ENCODE measurements around the gene CHN2.

Gene CHN2

DNA sequence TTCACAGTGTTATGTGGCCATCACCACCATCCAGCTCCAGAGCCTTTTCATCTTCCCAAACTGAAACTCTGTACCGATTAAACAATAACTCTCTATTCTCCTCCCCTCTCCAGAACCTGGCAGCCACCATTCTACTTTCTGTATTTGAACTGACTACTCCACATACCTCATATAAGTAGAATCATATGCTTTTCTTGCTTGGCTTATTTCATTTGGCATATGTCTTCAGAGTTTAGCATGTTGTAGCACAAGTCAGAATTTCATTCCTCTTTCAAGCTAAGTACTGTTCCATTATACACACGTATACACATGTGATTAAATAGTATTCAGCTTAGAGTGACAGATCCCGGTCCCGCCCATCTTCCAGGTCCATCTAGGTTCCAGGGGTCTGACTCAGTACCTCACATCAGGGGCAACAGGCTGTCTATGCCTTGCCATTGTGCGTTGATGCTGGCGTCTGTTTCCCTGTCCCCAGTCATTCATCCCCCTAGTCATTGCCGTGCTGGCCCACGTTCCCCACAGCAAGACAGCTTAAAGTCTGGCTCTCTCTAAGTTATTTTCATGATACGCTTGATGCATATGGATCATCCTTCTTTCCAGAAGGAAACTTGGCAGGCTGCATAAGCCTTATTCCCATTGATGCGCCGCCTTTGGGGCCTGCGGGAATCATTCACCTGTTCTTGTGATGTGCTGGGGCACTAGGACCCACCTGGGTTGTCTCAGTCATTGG lies 108.3 kb downstream of the CHN2 start:
- no peak overlapping the region for H3K27ac ChIP-seq
- H2AFZ ChIP-seq (ENCODE audit: low read depth), result no peak overlapping the region
- H3K36me3 ChIP-seq (ENCODE audit: insufficient read depth), result no peaks in the 10 kb centered on the region
- no peaks in the 10 kb centered on the region for H3K27me3 ChIP-seq (ENCODE audit: insufficient read depth, low read depth)
- H3K79me2 ChIP-seq (ENCODE audit: insufficient read depth, low read depth), result no peaks in the 10 kb centered on the region
- TF ChIP-seq, protein P1, sequence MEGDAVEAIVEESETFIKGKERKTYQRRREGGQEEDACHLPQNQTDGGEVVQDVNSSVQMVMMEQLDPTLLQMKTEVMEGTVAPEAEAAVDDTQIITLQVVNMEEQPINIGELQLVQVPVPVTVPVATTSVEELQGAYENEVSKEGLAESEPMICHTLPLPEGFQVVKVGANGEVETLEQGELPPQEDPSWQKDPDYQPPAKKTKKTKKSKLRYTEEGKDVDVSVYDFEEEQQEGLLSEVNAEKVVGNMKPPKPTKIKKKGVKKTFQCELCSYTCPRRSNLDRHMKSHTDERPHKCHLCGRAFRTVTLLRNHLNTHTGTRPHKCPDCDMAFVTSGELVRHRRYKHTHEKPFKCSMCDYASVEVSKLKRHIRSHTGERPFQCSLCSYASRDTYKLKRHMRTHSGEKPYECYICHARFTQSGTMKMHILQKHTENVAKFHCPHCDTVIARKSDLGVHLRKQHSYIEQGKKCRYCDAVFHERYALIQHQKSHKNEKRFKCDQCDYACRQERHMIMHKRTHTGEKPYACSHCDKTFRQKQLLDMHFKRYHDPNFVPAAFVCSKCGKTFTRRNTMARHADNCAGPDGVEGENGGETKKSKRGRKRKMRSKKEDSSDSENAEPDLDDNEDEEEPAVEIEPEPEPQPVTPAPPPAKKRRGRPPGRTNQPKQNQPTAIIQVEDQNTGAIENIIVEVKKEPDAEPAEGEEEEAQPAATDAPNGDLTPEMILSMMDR (conservative IDR thresholded peaks at IDR 0.05; ENCODE audit: low read depth, low read length), result no peak
- no peaks in the 10 kb centered on the region for H4K20me1 ChIP-seq (ENCODE audit: insufficient read depth)
- no peaks in the 10 kb centered on the region for H3K4me1 ChIP-seq (ENCODE audit: low read depth, poor library complexity, severe bottlenecking)
- no peak overlapping the region for H3K4me2 ChIP-seq
- no peak overlapping the region for H3K9ac ChIP-seq
- no peak overlapping the region for H3K4me3 ChIP-seq (IDR thresholded peaks at IDR 0.05; ENCODE audit: insufficient read depth, low read depth, low read length)

DNA sequence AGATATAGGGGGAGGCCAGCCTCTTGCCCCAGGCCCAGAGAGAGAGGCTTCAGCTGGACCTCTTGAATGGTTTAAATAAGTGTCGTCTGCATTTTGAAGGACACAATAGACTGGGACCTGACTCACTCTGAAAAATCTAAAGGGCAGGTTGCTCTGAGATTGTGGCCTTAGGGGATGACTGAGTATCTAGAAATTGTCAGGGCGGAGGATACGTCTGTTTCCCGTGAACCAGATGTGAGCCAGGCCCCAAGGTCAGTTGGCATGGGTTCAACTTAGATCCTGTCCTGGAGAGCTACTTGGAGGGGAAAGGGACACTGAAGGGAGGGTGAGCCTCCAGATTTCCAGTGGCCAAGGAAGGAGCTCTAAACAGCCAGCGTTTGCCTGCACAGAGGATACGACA lies 110.2 kb downstream of the CHN2 start:
- TF ChIP-seq, protein P1 (conservative IDR thresholded peaks at IDR 0.05; ENCODE audit: low read depth, low read length), result no peak
- no peak overlapping the region for H3K27ac ChIP-seq
- H3K4me3 ChIP-seq (IDR thresholded peaks at IDR 0.05; ENCODE audit: insufficient read depth, low read depth, low read length), result no peak overlapping the region
- H4K20me1 ChIP-seq (ENCODE audit: insufficient read depth), result no peaks in the 10 kb centered on the region
- H3K27me3 ChIP-seq (ENCODE audit: insufficient read depth, low read depth), result no peaks in the 10 kb centered on the region
- H3K36me3 ChIP-seq (ENCODE audit: insufficient read depth), result no peaks in the 10 kb centered on the region
- no peak overlapping the region for H2AFZ ChIP-seq (ENCODE audit: low read depth)
- H3K9ac ChIP-seq, result no peak overlapping the region
- no peaks in the 10 kb centered on the region for H3K79me2 ChIP-seq (ENCODE audit: insufficient read depth, low read depth)
- H3K4me2 ChIP-seq, result no peak overlapping the region
- no peaks in the 10 kb centered on the region for H3K4me1 ChIP-seq (ENCODE audit: low read depth, poor library complexity, severe bottlenecking)

DNA sequence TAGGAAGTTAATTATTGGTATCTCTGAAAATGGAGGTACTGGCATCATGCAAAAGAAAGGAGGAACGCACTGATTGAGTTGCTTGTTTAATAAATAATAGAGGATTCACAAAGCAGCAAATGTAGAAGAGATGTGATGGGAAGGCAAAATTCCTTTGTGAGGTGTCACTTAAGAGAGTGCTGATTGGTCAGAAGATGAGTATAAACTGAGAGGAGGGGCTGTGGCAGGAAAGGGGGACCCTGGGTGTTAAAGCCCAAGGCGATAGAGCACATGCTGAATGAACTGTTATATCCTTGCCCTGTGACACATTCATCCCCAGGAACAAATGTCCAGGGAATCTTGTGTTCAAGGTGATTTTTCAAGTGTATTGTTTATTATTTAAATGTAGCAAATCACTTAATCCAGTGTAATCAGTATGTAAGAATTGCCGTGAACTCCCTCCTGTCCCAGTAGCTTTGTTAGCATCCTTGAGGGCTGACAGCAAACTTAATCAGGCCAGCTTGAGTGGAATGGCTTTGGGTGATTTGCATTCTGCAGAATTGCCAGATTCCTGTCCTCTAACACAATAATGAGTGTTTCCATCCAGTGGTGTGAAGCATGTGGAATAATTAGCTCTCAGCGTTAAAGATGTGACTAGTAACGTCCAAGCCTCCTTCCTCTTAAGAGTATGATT lies 111.9 kb downstream of the CHN2 start:
- TF ChIP-seq, protein P1 (conservative IDR thresholded peaks at IDR 0.05; ENCODE audit: low read depth, low read length), result no peak
- Histone ChIP-seq H3K4me3 (IDR thresholded peaks at IDR 0.05; ENCODE audit: insufficient read depth, low read depth, low read length) (no peak overlapping the region), H3K79me2 (ENCODE audit: insufficient read depth, low read depth) (no peaks in the 10 kb centered on the region), H3K27ac (no peak overlapping the region), H3K9ac (no peak overlapping the region), H3K4me2 (no peak overlapping the region), H3K36me3 (ENCODE audit: insufficient read depth) (no peaks in the 10 kb centered on the region), H2AFZ (ENCODE audit: low read depth) (no peak overlapping the region), H4K20me1 (ENCODE audit: insufficient read depth) (no peaks in the 10 kb centered on the region), H3K4me1 (ENCODE audit: low read depth, poor library complexity, severe bottlenecking) (no peaks in the 10 kb centered on the region), H3K27me3 (ENCODE audit: insufficient read depth, low read depth) (no peaks in the 10 kb centered on the region)

DNA sequence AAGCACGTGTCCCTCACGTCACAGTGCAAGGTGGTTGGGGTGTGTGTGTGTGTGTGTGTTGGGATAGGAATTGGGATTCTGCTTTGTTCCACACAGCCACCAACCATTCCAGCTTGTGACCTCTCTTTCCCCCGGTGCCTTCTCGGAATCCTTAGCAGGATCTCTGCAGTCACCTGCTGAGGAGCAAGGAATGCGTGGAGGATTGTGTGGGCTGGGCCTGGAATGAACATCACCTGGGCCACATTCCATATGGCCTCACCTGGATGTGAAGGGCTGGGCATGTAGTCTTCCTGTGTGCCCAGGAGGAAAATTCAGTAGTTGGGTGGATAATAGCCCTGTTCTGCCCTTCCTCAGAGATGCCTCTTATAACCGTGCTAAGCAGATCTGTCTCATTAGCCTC lies 113.8 kb downstream of the CHN2 start:
- no peak overlapping the region for H2AFZ ChIP-seq (ENCODE audit: low read depth)
- H3K79me2 ChIP-seq (ENCODE audit: insufficient read depth, low read depth), result no peaks in the 10 kb centered on the region
- H3K27ac ChIP-seq, result no peak overlapping the region
- no peak overlapping the region for H3K4me2 ChIP-seq
- H3K36me3 ChIP-seq (ENCODE audit: insufficient read depth), result no peaks in the 10 kb centered on the region
- TF ChIP-seq, protein P1 (conservative IDR thresholded peaks at IDR 0.05; ENCODE audit: low read depth, low read length), result no peak
- H3K4me1 ChIP-seq (ENCODE audit: low read depth, poor library complexity, severe bottlenecking), result no peaks in the 10 kb centered on the region
- H3K9ac ChIP-seq, result no peak overlapping the region
- no peak overlapping the region for H3K4me3 ChIP-seq (IDR thresholded peaks at IDR 0.05; ENCODE audit: insufficient read depth, low read depth, low read length)
- H3K27me3 ChIP-seq (ENCODE audit: insufficient read depth, low read depth), result no peaks in the 10 kb centered on the region
- H4K20me1 ChIP-seq (ENCODE audit: insufficient read depth), result no peaks in the 10 kb centered on the region

Data from KMS-11 (cell line).